Measurements from ENCODE around the gene MARCHF7.

MARCHF7 gene

GRCh38 chr2:159758239-159758638 is 45.9 kb downstream of the MARCHF7 start:
- peak overlapping the region; percentile 29; the same call in 1 of the 2 replicates for H3K27ac ChIP-seq
- TF ChIP-seq CTCF (conservative IDR thresholded peaks at IDR 0.05) = no peak

- H3K27ac ChIP-seq = peak overlapping the region; percentile 29; the same call in 1 of the 2 replicates
- no peak for TF ChIP-seq CTCF (conservative IDR thresholded peaks at IDR 0.05)
Observed at GRCh38 chr2:159758686-159759085, 46.4 kb downstream of the MARCHF7 start.

- no peak for TF ChIP-seq CTCF (conservative IDR thresholded peaks at IDR 0.05)
- peak overlapping the region; percentile 29; the same call in 1 of the 2 replicates for H3K27ac ChIP-seq
Observed at GRCh38 chr2:159759577-159759976, 47.3 kb downstream of the MARCHF7 start.

- H3K27ac ChIP-seq = peak overlapping the region; percentile 29; the same call in 1 of the 2 replicates
- no peak for TF ChIP-seq CTCF (conservative IDR thresholded peaks at IDR 0.05)
Observed at GRCh38 chr2:159760326-159760725, 48.0 kb downstream of the MARCHF7 start.

- H3K27ac ChIP-seq = no peak overlapping the region
- no peak for TF ChIP-seq CTCF (conservative IDR thresholded peaks at IDR 0.05)
Observed at GRCh38 chr2:159762075-159762474, 49.8 kb downstream of the MARCHF7 start.
